GM21723 (cell line): Measurements from ENCODE around the gene KCNN3.

Source experiments
- ATAC-seq: cut with Tn5 transposase; IDR thresholded peaks from one replicate; pipeline ENCODE4 v1.9.1; 2021; ENCODE audit warnings: mild to moderate bottlenecking, moderate library complexity; ENCODE audit not compliant: unreplicated experiment

Gene KCNN3

DNA sequence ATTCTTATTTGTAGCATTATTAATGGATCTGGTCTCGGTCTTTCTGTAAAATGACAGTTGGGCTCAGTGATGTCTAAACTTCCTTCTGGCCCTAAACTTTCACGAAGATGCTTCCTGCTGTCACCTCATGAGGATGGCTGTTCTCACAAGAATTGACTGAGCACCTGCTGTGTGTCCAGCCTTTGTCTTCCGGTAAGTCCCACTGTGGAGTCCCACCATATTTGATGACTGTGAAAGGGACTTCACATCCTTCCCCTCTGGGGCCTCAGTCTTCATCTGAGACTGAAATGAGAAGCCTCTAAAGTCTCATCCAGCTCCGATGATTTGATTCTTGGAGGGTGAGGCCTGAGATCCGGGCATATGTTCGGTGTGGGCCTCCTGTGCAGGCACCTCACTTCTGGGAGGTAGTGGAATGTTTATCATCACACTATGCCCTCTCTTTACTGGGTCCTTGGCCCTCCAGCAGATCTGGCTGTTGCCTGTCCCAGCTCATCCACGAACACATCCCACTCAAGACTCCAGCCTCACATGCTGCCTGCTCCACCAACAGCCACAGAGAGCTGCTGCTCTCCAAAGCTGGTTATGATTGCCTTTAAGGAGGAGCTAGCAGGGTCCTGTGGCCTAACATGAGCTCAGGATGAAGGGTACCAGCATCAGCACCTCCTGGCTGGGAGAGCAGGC is 95.8 kb downstream of the KCNN3 start:
- ATAC-seq: no peak

DNA sequence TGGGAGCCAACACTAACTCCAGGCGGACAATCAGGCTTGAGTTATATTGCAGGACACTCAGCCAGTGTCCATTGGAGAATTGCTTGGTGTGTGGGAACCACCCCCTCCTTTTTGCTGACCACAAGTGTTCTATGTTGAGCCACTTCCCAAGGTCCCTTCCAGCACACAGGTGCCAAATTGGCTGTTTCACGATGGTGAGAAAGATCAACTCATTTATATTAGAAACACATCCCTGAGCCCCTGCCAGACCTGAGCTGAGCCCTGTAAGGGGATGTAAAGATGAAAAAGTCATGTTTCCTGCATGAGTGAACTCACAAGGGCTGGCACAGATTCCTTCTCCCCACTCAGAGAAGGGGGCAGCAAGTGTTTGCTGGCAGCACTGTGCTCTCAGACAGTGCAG is 96.5 kb downstream of the KCNN3 start:
- ATAC-seq: no peak

DNA sequence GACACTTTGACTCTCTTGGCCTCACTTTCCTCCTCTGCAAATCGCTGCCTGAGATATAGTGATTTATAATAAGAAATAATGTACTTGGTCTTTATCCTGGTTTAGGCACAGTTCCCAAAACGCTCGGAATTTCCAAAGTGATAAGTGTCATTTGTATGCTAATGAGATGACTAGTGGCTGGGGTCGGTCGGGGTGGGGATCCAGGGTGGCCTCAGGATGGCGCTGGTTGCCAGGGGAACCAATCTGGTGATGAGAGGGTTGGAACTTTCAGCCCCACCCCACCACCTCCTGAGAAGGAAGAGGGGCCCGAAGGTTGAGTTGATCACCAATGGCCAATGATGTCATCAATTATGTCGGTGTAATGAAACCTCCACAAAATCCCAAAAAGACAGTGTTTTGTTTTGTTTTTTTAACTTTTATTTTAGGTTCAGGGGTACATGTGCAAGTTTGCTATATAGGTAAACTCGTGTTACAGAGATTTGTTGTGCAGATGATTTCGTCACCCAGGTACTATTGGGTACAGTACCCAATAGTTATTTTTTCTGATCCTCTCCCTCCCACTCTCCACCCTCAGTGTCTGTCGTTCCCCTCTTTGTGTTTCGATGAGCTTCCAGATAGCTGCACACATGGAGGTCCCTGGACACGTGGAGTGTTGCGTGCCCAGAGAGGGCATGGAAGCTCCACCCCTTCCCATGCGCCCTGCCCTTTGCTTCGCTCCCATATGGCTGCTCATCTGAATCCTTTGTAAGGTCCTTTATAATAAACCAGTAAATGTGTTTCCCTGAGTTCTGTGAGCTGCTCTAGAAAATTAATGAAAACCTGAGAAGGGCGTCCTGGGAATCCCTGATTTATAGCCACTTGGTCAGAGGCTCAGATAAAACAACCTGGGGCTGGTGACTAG is 97.2 kb downstream of the KCNN3 start:
- no peak for ATAC-seq

- no peak for ATAC-seq
Measured at GRCh38 chr1:154772056-154772455, 98.0 kb downstream of the KCNN3 start.

DNA sequence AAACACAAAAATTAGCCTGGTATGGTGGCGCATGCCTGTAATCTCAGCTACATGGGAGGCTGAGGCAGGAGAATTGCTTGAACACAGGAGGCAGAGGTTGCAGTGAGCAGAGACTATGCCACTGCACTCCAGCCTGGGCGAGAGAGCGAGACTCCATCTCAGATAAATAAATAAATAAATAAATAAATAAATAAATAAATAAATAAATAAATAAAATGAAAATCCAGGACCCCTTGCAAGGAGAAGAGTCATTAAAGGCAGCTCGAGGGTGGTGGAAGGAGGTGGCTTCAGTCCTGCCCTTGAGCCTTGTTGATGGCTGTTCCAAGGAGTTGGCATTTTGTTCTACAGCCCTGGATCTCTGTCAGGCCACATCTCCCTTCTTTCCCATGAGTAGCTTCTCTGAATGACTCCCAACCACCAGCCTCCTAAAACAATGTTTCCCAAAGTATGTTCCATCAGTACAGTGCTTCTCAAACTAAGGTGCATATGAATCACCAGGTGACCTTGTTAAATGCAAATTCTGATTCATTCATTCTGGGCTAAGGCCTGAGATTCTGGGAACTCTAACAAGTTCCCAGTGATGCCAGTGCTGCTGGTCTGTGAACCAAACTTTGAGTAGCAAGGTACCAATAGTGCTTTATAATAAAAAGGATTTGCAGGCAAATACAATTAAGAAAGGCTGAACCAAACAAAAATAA is 99.0 kb downstream of the KCNN3 start:
- no peak for ATAC-seq

DNA sequence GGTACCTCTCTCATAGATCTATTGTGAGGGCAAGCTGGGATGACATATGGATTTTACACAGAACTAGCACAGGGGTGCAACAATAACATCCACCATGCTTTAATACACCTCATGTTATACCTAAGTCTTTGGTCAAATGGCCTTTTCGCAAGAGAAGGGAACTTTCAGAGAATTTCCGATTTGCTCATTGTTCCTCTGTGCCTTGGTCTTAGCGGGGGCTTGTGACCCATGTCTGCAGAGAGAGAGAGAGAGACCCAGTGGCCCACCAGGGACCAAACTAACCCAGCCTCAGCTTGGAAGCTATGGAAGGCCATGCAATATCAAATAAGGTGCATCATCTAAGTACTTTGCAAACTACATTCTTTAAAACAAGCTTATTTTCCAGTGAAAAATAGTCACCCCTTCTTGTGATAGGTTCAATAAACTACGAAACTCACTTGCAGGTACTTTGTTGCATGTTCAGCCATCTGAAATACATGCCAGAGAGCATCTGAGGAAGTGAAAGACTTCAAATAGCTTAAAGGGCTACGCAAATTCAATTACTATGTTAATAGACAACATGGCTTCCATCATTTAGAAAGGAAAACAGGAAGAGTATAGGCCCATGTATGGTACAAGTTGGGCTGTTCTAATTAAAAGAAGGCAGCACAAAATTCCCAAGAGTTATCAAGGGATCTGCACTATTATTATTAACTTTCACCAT is 100.7 kb downstream of the KCNN3 start:
- no peak for ATAC-seq

GRCh38 chr1:154768456-154769125 is 101.5 kb downstream of the KCNN3 start:
- ATAC-seq: no peak

DNA sequence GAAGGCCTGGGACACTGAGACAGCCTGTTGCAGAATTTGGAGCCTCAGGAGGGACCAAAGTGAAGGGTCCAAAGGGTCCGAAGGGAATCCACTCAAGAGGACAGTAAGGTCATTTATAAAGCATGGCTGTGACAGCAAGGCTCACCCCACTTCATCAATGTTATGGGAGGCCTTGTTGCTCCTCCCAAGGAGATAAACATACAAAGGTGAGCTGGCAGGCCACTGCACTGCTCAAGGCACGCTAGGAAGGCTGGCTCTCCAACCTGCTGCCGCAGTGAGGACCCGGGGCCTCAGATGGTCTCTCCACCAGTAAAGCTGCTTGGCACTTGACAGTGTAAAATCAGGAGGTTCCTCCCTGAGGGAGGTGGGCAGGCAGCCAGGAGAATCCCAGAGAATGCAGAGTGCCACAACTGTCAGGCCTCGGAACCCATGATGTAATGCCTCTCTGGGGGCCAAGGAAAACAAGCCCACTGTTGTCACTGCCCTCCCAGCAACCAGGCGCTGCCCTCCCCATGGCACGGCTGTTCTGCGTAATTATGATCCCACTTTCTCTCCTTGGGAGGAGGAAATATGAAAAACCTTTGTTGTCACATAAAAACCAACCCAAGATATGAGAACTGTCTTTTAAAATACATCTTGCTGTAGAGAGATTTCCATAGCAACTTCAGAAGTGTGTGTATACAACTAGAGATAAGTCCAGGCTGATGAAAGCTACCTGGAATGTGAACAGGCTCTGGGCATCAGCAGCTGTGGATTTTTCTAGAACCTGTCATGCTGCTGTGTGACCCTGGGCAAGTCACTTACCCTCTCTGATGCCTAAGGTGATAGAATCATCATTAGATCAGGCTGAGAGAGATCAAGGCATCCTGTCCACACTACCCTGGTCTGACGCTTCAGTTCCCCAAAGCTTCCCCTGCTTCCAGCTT is 102.5 kb downstream of the KCNN3 start:
- ATAC-seq: no peak

DNA sequence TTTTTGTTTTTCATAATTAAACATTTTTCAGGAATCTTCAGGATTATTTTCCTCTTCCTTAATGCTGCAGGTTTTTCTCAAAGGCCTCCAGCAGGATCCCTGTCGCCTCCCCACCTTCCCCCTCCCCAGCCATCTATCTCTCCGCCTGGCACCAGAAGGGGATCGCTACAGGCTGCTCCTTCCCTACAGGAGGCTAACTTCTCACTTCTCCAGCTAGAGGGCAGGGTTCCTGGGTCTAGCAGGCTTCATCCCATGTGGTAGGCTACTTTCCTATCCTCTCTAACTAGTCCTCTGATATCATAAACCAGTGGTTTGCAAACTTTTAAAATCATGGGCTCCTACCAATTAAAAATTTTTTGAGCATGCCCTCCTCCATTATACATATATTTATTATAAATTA is 104.1 kb downstream of the KCNN3 start:
- ATAC-seq: no peak

- ATAC-seq: no peak
Measured at GRCh38 chr1:154764773-154765172, 105.3 kb downstream of the KCNN3 start.

DNA sequence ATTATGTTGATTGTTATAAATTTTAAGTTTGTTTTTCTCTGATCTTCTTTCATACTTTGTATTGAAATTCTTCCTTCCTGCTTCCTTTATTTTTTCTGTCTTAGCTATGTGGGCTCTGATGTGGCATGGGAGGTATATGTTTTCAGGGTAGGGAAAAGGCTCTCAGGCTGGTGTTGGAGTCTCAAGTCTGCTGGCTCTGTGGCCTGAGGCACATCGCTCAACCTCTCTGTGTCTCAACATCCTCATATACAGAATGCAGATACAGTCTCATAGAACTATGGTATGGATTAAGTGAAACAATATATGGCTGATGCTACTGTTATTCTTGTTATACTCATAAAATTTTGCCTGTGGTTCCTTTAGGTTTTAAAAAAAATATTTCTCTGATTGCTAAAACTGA is 105.9 kb downstream of the KCNN3 start:
- no peak for ATAC-seq

- ATAC-seq: no peak
Measured at GRCh38 chr1:154760469-154760933, 109.6 kb downstream of the KCNN3 start.

- no peak for ATAC-seq
Measured at GRCh38 chr1:154759793-154760192, 110.3 kb downstream of the KCNN3 start.

- ATAC-seq: no peak
Measured at GRCh38 chr1:154759196-154759595, 110.9 kb downstream of the KCNN3 start.

- no peak for ATAC-seq
Measured at GRCh38 chr1:154758346-154758745, 111.7 kb downstream of the KCNN3 start.

- ATAC-seq: no peak
Measured at GRCh38 chr1:154756793-154757548, 113.1 kb downstream of the KCNN3 start.

GRCh38 chr1:154755858-154756730 is 114.0 kb downstream of the KCNN3 start:
- ATAC-seq: no peak

DNA sequence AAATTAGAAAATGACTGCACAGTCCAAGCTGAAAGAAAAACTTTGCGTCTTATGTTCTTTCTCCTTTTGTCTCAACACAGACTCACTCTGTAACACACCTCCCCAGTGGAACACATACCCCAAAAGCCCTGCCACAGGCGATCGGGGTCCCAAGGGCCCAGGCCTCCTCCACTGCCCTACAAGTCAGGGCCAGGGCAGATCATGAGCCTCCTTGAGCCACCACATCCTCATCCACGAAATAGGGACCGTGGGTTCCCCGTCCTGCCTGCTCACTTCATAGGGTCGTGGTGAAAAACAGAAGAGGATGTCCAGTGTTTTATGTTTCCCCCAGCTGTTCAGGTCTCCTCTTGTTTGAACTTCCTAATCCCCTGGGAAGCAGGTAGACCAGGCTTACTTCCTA is 116.7 kb downstream of the KCNN3 start:
- ATAC-seq: no peak
